ENCODE measurements around the gene MAMDC4.
"Not testable (repeated sequence)": the region's sequence is repeated elsewhere in the genome, so short reads cannot be mapped to it uniquely, and the experiment has no call there.

MAMDC4 gene

GRCh38 chr9:136862849-136863622, 10.9 kb downstream of the MAMDC4 start:
- DNase-seq: no peak

- DNase-seq: no peak
Observed at GRCh38 chr9:136863623-136864273, 11.6 kb downstream of the MAMDC4 start.

GRCh38 chr9:136865041-136865767, 13.1 kb downstream of the MAMDC4 start:
- no peak for DNase-seq

GRCh38 chr9:136865768-136866103, 13.6 kb downstream of the MAMDC4 start:
- DNase-seq: no peak

- not testable (repeated sequence) for DNase-seq
Observed at GRCh38 chr9:136866898-136867421, 14.8 kb downstream of the MAMDC4 start.

GRCh38 chr9:136867480-136867879, 15.3 kb downstream of the MAMDC4 start:
- DNase-seq: no peak

- no peak for DNase-seq
Observed at GRCh38 chr9:136867917-136868316, 15.8 kb downstream of the MAMDC4 start.

- DNase-seq: no peak
Observed at GRCh38 chr9:136868644-136869043, 16.5 kb downstream of the MAMDC4 start.

GRCh38 chr9:136869611-136870010, 17.5 kb downstream of the MAMDC4 start:
- DNase-seq: not testable (repeated sequence)

GRCh38 chr9:136875155-136875554, 23.0 kb downstream of the MAMDC4 start:
- no peak for DNase-seq

- no peak for DNase-seq
Observed at GRCh38 chr9:136876476-136876875, 24.3 kb downstream of the MAMDC4 start.

- DNase-seq: no peak
Observed at GRCh38 chr9:136880651-136881050, 28.5 kb downstream of the MAMDC4 start.

GRCh38 chr9:136881691-136882108, 29.6 kb downstream of the MAMDC4 start:
- no peak for DNase-seq

- no peak for DNase-seq
Observed at GRCh38 chr9:136882109-136882946, 30.2 kb downstream of the MAMDC4 start.

- DNase-seq: not testable (repeated sequence)
Observed at GRCh38 chr9:136882947-136883283, 30.8 kb downstream of the MAMDC4 start.

GRCh38 chr9:136883670-136884069, 31.5 kb downstream of the MAMDC4 start:
- DNase-seq: not testable (repeated sequence)

GRCh38 chr9:136885950-136886578, 33.9 kb downstream of the MAMDC4 start, which contains the start of gene TRAF2:
Gene TRAF2 (plus strand): TSS chr9:136886516. CDS start chr9:136898741, 12,225 bp downstream.
- DNase-seq: peak; percentile 86

- DNase-seq: no peak
Observed at GRCh38 chr9:136886610-136887597, 34.8 kb downstream of the MAMDC4 start.

- no peak for DNase-seq
Observed at GRCh38 chr9:136888454-136888853, 36.3 kb downstream of the MAMDC4 start.

- no peak for DNase-seq
Observed at GRCh38 chr9:136889858-136890257, 37.7 kb downstream of the MAMDC4 start.

GRCh38 chr9:136890661-136891060, 38.5 kb downstream of the MAMDC4 start:
- no peak for DNase-seq
